Astrocyte (in vitro differentiated cells and primary cell): ENCODE results near the gene CAPN12. TPM values are rescaled to one million over a fixed set of nuclear protein-coding genes. Genes with fewer than 3 reads are reported as not detected.

Experiments
- DNase-seq: peaks from one replicate; pipeline ENCODE4 v3.0.0-alpha.2; 2010; ENCODE audit warnings: low read depth
- FAIRE-seq: peaks from 2 replicates; lab custom pipeline; 2011; peaks lifted over from hg19 to GRCh38; lab: Jason Lieb, UNC
- H2AFZ ChIP-seq: 2 replicates; pipeline ENCODE4 v1.6.0; 2012; ENCODE audit warnings: low read depth, low read length, inconsistent platforms
- H3K27ac ChIP-seq: 2 replicates; pipeline ENCODE4 v1.5.1; 2011; ENCODE audit warnings: low read depth, low read length, inconsistent platforms
- H3K27me3 ChIP-seq: 2 replicates; pipeline ENCODE4 v1.6.0; 2011; ENCODE audit warnings: low read length, inconsistent platforms; ENCODE audit not compliant: insufficient read depth
- H3K36me3 ChIP-seq: 2 replicates; pipeline ENCODE4 v1.5.1; 2011; ENCODE audit warnings: low read length, inconsistent platforms; ENCODE audit not compliant: insufficient read depth
- H3K4me1 ChIP-seq: 2 replicates; pipeline ENCODE4 v1.5.1; 2011; ENCODE audit warnings: low read length, inconsistent platforms; ENCODE audit not compliant: insufficient read depth
- H3K4me2 ChIP-seq: 2 replicates; pipeline ENCODE4 v1.6.0; 2012; ENCODE audit warnings: low read length, inconsistent platforms
- H3K4me3 ChIP-seq: 2 replicates; pipeline ENCODE4 v1.5.1; 2011; ENCODE audit warnings: low read depth, mild to moderate bottlenecking, low read length, inconsistent platforms; ENCODE audit not compliant: insufficient read depth
- H3K79me2 ChIP-seq: 2 replicates; pipeline ENCODE4 v1.6.0; 2012; ENCODE audit warnings: mild to moderate bottlenecking, low read length, inconsistent platforms; ENCODE audit not compliant: insufficient read depth
- H3K9ac ChIP-seq: 2 replicates; pipeline ENCODE4 v1.6.0; 2012; ENCODE audit warnings: mild to moderate bottlenecking, low read length, inconsistent platforms
- H3K9me3 ChIP-seq: 2 replicates; pipeline ENCODE4 v1.5.1; 2012; ENCODE audit warnings: low read depth, mild to moderate bottlenecking, low read length, inconsistent platforms; ENCODE audit not compliant: insufficient read depth
- H4K20me1 ChIP-seq: 2 replicates; pipeline ENCODE4 v1.6.0; 2012; ENCODE audit warnings: low read length, inconsistent platforms; ENCODE audit not compliant: insufficient read depth
- H3K27ac Mint-ChIP-seq: one replicate; pipeline ENCODE4 v1.8.0; 2021; ENCODE audit warnings: mild to moderate bottlenecking, mixed read lengths; ENCODE audit not compliant: unreplicated experiment
- H3K27me3 Mint-ChIP-seq: one replicate; pipeline ENCODE4 v1.8.0; 2021; ENCODE audit warnings: low read depth, mixed read lengths; ENCODE audit not compliant: unreplicated experiment
- H3K36me3 Mint-ChIP-seq: one replicate; pipeline ENCODE4 v1.8.0; 2021; ENCODE audit warnings: low read depth, mixed read lengths; ENCODE audit not compliant: unreplicated experiment
- H3K4me1 Mint-ChIP-seq: one replicate; pipeline ENCODE4 v1.8.0; 2021; ENCODE audit warnings: low read depth, mixed read lengths; ENCODE audit not compliant: unreplicated experiment
- H3K4me3 Mint-ChIP-seq: one replicate; pipeline ENCODE4 v1.8.0; 2021; ENCODE audit warnings: mild to moderate bottlenecking, moderate library complexity, mixed read lengths; ENCODE audit not compliant: unreplicated experiment
- H3K9me3 Mint-ChIP-seq: one replicate; pipeline ENCODE4 v1.8.0; 2021; ENCODE audit warnings: mild to moderate bottlenecking, mixed read lengths; ENCODE audit not compliant: unreplicated experiment
- CTCF ChIP-seq: IDR thresholded peaks from 2 replicates; pipeline ENCODE4 v1.5.1; 2011; ENCODE audit warnings: low read depth, mild to moderate bottlenecking, inconsistent platforms, low read length, moderate library complexity; ENCODE audit not compliant: insufficient read depth
- EZH2 ChIP-seq: IDR thresholded peaks from 2 replicates; pipeline ENCODE4 v1.6.1; 2012; ENCODE audit warnings: mild to moderate bottlenecking, low read length, inconsistent platforms; ENCODE audit not compliant: insufficient read depth
- total RNA-seq: library from RNA; stranded (reverse); gene quantifications from 2 replicates; pipeline ENCODE4 v1.2.1, GENCODE V29; 2021

The CAPN12 gene
- total RNA-seq, 1 donor from 2014 or later, result 4.6 TPM

- peaks cover 36% of the 10 kb centered on the region for H3K4me1 Mint-ChIP-seq
- peaks cover 84% of the 10 kb centered on the region for H3K79me2 ChIP-seq
- H3K27ac Mint-ChIP-seq, result peak overlapping the region; percentile 66
- DNase-seq (no peak), FAIRE-seq (no peak)
- no peak for TF ChIP-seq CTCF
- no peak for TF ChIP-seq EZH2
- H3K9ac ChIP-seq, result peak overlapping the region; percentile 12
- H3K36me3 Mint-ChIP-seq, result peaks cover 26% of the 10 kb centered on the region
- no peak overlapping the region for H3K4me3 ChIP-seq
- H3K27me3 Mint-ChIP-seq, result no peaks in the 10 kb centered on the region
- no peaks in the 10 kb centered on the region for H3K9me3 ChIP-seq
- peaks cover 54% of the 10 kb centered on the region for H3K36me3 ChIP-seq
- no peak overlapping the region for H3K4me3 Mint-ChIP-seq
- peaks cover 57% of the 10 kb centered on the region for H3K4me1 ChIP-seq
- peak overlapping the region; percentile 2 for H3K4me2 ChIP-seq
- H2AFZ ChIP-seq, result no peak overlapping the region
- H3K27me3 ChIP-seq, result no peaks in the 10 kb centered on the region
- peaks cover 88% of the 10 kb centered on the region for H4K20me1 ChIP-seq
- H3K27ac ChIP-seq, result peak overlapping the region; percentile 38
- H3K9me3 Mint-ChIP-seq, result no peaks in the 10 kb centered on the region
Observed at GRCh38 chr19:38707512-38708114, 36.7 kb downstream of the CAPN12 start.

- H2AFZ ChIP-seq, result no peak overlapping the region
- H3K27me3 Mint-ChIP-seq, result no peaks in the 10 kb centered on the region
Observed at GRCh38 chr19:38706792-38707511, 37.3 kb downstream of the CAPN12 start.

More at GRCh38 chr19:38706792-38707511, 37.3 kb downstream of the CAPN12 start:
- Histone ChIP-seq H3K4me2 (peak overlapping the region; percentile 2), H4K20me1 (peaks cover 87% of the 10 kb centered on the region), H3K27ac (peak overlapping the region; percentile 38), H3K79me2 (peaks cover 84% of the 10 kb centered on the region), H3K36me3 (peaks cover 61% of the 10 kb centered on the region), H3K27me3 (no peaks in the 10 kb centered on the region), H3K9me3 (no peaks in the 10 kb centered on the region), H3K4me3 (no peak overlapping the region), H3K9ac (peak overlapping the region; percentile 12), H3K4me1 (peaks cover 54% of the 10 kb centered on the region)
- H3K4me1 Mint-ChIP-seq, result peaks cover 36% of the 10 kb centered on the region
- no peak overlapping the region for H3K4me3 Mint-ChIP-seq
- H3K36me3 Mint-ChIP-seq, result peaks cover 28% of the 10 kb centered on the region
- H3K9me3 Mint-ChIP-seq, result no peaks in the 10 kb centered on the region
- H3K27ac Mint-ChIP-seq, result no peak overlapping the region
- DNase-seq, result no peak
- no peak for FAIRE-seq
- TF ChIP-seq CTCF, result no peak
- no peak for TF ChIP-seq EZH2
